Fibroblast of upper back skin (primary cell): Measurements from ENCODE around the gene KRTAP10-4.
"Not testable (repeated sequence)": the region's sequence is repeated elsewhere in the genome, so short reads cannot be mapped to it uniquely, and the experiment has no call there.

Experiments
- DNase-seq: peaks from one replicate; pipeline ENCODE4 v3.0.0-alpha.2; 2013

Gene KRTAP10-4

DNA sequence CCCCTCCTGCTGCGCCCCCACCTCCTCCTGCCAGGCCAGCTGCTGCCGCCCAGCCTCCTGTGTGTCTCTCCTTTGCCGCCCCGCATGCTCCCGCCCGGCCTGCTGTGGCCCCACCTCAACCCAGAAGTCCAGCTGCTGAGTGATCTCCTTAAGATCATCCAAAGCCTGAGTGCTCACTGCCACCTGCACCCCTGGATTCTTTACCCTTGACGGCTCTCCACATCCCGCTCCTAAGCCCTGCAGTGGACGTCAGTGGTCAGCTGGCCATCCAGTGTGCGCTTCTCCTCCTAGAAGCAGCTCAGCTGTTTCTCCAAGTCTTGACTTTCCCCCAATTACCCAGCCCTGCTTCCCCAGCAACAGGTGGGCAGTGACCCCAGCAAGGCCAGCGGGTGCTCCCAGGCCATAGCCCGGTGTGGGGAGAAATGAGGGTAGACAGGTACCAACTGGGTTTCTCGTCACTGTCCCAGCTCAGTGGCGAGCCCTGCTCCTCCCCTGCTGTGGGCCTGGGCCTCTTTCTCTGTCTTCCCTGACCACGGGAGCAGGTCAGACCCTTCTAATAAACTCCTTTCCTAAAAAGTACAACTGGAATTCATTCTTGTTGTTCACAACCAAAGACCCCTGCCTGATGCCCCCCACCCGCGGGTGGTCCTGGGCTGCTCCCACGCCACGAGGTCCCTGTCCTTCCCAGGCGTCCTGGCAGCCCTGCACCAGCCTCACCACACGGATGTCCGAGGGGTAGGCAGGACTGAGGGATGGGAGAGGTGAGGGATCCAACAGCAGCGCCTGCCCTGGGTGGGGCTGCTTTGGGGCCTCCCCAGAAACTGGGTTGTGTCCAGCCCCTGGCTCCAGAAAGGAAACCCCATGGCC is 28.3 kb downstream of the KRTAP10-4 start:
- no peak for DNase-seq

DNA sequence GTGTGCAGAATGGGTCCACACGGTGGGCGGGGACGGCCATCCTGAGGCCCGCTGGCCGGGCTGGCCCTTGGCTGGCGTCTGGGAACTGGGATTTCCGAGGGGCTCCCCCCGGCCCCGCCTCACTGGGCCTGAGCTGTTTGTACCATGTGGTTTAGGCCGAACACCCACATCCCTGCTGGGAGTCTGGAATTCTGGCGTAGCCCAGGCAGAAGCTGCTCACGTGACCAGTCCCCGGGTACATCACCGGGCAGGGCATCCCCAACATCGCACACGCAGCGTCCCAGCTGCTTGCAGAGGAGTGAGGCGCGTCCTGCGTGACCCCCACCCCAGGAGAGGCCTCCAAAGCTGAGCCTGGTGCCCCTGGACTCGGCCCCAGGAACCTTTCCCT is 28.9 kb downstream of the KRTAP10-4 start:
- DNase-seq: no peak

DNA sequence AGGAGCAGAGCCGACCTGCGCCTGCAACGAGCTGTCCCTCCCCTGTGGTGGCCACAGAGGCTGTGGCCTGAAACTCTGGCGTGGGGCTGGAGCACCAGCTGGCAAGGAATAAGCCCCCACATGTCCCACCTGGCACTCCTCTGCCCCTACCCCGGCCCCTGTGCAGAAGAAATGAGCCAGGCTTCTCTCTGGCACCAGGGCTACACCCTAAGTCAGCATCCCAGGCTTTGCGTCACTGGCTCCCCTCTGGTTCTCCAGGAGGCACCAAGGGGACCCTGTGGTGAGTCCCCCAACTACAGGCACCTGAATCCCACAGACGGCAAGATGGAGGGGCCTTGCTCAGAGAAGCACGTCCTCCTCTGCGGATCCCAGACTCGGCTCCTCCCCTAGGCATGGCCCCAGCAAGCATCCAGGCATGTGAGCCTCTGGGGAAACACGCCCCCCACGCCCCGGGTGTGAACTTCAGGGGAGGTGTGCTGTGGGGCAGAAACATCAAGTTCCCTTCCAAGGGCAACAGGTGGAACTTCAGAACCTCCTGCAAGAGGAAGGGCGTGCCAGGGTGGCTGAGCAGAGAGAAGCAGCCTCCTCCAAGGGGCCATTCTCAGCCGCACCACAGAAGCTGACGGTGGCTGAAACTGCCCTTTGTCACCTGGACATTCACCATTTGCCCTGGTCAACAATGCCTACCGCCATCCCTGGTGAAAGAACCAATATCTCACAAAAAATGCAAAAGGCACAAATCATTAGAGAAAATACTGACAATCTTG is 29.8 kb downstream of the KRTAP10-4 start:
- no peak for DNase-seq

DNA sequence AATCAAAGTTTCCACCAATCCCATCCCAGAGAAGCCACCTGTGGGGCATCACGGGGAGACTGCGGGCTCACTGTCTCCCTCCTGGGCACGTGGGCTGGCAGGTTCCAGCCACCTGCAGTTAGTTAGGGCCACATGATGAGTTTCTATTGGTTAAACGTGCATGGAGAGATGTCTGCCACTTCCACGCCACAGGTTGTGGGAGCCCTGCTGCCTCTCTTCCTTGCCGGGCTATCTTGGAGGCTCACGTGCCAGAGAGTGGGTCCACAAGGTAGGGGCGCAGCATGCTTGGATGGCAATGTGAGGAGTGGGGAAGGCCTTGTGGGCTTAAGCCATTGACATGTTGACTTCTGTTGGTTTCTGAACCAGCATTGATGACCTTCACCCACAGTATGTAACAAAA is 30.4 kb downstream of the KRTAP10-4 start:
- no peak for DNase-seq

DNA sequence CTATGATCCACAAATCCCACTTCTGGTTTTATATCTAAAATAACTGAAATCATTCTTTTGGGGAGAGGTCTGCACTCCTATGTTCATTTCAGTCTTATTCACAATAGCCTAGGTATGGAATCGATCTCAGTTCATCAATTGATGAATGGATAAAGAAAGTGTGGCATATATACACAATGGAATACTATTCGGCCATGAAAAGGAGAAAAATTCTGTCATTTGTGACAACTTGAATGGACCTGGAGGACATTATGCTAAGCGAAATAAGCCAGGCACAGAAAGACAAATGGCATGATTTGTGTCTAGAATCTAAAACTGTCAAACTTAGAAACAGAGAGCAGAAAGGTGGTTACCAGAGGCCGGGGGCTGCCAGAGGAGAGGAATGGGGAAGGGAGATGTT is 33.0 kb downstream of the KRTAP10-4 start:
- DNase-seq: no peak

DNA sequence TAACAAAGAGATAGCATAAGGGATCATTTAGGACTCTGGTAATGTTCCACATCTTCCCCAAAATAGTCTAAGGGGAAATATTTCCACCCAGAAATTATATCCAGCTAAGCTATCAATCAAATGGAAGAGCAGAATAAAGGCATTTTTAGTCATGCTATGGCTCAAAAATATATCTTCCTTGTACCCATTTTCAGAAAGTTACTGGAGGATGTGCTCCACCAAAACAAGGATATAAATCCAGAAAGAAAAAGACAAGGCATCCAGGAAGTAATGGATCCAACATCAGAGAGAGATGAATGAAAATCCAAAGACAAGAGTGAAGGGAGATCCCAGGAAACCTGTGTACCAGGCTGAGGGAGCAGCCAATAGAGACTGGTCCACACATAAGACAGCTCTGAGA is 35.7 kb downstream of the KRTAP10-4 start:
- DNase-seq: no peak

DNA sequence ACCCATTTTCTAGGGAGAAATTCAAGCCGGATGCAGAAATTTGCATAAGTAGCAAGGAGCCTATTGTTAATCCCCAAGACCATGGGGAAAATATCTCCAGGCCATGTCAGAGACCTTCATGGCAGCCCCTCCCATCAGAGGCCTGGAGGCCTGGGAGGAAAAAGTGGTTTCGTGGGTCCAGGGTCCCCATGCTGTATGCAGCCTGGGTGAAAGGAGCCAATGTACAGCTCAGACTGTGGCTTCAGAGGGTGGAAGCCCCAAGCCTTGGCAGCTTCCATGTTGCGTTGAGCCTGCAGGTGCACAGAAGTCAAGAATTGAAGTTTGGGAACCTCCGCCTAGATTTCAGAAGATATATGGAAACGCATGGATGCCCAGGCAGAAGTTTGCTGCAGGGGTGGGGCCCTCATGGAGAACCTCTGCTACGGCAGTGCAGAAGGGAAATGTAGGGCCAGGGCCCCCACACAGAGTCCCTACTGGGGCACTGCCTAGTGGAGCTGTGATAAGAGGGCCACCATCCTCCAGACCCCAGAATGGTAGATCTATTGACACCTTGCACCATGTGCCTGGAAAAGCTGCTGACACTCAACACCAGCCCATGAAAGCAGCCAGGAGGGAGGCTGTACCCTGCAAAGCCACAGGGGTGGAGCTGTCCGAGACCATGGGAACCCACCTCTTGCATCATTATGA is 36.8 kb downstream of the KRTAP10-4 start:
- DNase-seq: not testable (repeated sequence)

DNA sequence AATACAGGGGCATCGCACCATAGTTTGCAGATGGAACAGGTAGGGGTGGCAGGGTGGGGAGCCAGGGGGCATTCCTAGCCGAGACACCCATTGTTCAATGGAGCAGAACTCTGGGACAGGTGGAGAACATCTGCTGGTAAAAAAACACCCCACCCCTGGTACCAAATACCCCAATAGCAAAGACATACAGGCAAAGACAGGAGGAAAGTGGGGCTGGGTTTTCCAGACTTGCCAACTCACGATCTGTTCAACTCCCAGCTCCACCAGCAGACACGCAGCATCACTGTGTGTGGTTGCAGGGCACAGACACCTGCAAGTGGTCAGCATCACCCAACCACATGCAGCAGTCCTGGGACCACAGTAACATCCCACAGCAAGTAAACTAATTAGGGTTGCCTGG is 38.0 kb downstream of the KRTAP10-4 start:
- no peak for DNase-seq

DNA sequence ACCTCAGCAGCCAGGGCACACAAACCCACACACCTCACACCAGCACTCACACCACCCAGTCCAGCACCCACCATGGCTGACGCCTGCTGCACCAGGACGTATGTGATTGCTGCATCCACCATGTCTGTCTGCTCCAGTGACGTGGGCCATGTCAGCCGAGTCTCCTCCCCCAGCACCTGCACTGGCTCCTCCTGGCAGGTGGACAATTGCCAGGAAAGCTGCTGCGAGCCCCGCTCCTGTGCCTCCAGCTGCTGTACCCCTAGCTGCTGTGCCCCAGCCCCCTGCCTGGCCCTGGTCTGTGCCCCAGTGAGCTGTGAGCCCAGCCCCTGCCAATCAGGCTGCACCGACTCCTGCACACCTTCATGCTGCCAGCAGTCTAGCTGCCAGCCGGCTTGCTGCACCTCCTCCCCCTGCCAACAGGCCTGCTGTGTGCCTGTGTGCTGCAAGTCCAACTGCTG is 38.5 kb downstream of the KRTAP10-4 start, which contains the start of gene KRTAP10-8:
Gene KRTAP10-8, plus strand, starts transcription at position 51 of the 458 bp plus-strand sequence. Its CDS starts 22 bp downstream, at position 73.
- DNase-seq: no peak

DNA sequence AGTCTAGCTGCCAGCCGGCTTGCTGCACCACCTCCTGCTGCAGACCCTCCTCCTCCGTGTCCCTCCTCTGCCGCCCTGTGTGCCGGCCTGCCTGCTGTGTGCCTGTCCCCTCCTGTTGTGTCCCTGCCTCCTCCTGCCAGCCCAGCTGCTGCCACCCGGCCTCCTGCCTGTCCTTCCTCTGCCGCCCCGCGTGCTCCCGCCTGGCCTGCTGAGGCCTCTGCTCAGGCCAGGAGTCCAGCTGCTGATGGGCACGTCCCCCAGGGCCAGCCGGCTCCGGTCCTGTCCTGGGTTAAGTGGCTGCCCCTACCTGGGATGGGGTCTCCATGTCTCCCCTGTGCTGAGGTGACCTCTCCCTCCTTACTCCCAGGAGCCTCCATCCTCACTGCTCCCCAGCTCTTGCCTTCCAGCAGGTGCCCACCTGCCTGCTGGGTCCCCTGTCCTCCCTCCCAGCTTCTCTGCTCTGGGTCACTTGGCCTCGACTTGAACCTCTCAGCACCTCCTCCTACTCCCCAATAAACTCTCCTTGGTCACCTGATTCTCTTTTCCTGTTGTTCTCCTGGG is 39.2 kb downstream of the KRTAP10-4 start:
- no peak for DNase-seq

DNA sequence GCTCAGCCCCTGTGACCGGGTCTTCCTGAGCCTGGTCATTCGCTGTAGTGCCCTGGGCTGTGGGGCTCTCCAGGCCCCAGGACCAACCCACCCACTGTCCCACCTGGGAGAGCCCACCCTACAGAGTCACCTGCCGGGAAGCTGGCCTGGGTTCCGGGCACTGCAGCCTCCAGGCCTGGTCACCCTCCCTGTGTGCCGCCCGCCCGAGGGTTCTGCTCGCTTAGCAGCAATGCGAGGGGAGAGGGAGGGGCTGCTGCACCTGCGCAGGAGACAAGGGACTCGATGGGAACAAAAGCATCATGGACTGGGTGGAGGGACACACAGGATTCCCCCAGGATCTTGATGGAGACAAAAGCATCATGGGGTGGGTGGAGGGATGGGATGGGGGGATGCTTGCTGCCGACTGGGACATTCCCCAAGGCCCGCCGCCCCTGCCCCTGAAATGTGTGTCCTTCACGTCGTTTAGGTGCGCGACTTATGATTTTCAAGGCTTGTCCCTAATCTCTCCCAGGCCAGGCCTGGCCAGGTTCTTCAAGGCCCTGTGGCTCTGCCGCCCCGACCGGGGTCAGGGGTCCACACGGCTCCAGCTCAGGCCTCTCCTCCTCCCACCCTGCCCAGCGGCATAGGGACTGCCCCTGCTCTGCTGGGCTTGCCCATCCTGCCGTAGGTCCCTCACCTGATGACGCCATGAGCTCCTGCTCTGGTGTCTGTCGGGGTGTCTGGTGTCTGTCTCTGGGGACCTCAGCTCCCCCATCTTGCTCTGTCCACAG is 40.0 kb downstream of the KRTAP10-4 start:
- DNase-seq: no peak

DNA sequence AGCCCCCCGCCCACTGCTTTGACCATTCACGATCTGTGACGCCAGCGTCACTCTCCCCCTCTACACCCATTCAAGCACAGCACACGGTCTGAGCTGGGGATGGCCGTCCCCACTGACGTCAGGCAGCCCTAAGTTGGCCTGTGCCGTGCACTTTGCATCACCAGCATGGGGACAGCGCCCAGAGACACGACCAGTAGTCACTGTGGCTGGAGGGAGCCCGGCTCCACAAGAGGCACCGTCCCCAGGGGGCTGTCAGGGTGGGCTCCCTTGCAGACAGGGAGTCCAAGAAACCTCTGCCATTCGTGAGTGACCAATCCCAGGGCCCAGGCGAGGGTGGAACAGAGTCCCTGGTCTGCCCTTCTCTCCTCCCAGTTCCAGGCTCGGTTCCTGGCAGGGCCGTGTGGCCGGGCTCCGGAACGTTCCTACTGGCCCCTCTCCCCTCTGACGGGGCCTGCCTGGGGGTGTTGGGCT is 40.7 kb downstream of the KRTAP10-4 start:
- DNase-seq: no peak

DNA sequence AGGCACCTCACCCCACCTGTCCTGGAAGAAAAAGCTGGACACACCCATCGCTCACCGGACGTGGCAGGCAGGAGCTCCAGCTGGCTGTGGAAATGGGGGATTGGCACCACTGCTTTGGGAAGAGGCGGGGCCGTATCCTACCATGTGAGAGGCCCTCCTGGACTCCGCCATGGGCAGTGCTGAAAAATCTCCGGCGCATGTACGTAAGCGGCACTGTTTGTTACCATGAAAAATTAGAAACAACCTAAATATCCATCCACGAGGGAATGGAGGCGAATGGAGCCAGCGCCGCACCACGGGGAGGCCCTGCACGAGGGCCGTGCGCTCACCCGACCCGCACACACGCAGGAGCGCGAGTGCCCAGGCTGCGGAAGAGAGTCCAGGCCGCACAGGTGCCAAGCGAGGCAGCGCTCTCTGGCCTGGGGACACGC is 41.4 kb downstream of the KRTAP10-4 start:
- no peak for DNase-seq

DNA sequence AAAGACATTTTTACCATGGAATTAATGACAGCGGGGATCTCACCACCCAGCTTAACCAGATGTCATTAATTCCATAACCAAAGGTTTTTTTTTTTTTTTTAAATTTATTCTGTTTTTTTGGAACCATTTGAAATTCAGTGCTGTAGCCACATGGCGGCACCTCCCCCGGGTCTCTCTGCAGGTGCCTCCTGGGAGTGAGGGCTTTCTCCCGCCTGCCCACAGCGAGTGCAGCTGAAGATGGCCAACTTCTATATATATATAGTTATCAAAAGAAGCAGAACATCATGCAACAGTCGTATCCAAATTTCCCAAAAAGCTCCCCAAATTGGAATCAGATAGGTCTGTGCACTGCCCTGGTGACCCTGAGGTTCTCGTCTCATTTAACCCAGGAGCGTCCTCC is 41.9 kb downstream of the KRTAP10-4 start:
- no peak for DNase-seq

DNA sequence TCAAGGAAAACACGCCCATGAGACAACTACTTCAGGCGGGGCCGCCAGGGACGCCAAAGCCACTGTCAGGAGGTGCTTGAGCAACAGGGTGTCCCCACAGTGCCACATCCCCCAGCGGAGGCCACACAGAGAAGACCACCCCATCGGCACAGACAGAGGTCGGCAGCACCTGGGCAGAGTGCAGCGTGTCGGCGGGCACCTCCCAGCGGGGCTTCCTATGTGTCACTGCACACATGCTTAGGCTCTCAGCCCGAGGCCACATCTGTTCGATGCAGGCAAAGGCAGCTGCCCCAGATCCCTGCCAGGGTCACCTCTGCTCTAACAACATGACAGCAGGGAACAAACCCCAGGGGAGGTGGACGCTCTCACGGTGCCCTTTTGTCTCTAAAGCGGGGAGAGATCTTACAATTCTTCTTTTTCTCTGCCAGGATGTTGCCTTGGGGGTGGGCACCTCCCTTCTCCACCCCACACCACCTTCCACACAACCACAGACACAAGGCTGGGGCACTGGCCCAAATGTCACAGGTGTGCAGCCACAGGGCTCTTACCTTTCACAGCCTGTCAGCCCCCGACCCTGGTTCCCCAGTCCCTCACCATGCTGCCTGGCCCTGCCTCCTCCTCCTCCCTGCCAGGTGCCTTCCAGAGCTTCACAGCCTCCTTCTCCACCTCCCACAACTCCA is 42.5 kb downstream of the KRTAP10-4 start:
- no peak for DNase-seq

DNA sequence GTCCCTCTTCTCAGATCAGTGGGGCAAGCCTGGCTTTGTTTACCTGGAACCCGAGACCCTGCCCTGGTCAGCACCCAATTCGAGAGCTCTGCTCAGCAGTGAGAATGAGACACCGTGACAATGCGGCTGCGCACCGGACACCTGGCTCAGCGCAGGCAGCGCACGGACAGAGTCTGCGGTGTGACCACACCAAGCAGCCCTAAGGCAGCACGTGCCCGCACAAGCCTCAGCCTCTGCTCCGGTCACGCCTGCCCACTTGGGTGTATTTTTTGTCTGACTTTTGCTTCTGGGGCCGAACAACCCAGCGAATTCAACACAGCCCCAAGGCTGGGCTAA is 43.0 kb downstream of the KRTAP10-4 start:
- no peak for DNase-seq

DNA sequence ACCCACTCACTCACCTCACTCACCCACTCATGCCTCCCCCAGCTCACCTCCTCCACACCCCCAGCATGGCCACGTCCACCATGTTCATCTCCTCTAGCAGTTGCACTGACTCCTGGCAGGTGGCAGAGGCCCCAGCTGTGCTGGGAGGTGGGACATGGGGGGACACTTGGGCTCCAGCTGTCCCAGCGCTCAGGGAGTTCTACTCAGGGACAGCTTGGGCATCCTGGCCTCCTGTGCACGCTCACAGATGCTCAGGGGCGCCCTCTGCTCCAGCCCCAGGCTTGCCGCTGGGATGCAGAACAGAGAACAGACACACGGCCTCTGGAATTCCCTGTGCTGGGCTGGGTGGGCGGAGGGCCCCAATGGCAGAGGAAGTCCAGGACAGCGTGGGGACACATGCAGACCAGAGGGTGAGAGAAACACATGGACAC is 43.6 kb downstream of the KRTAP10-4 start:
- DNase-seq: no peak

DNA sequence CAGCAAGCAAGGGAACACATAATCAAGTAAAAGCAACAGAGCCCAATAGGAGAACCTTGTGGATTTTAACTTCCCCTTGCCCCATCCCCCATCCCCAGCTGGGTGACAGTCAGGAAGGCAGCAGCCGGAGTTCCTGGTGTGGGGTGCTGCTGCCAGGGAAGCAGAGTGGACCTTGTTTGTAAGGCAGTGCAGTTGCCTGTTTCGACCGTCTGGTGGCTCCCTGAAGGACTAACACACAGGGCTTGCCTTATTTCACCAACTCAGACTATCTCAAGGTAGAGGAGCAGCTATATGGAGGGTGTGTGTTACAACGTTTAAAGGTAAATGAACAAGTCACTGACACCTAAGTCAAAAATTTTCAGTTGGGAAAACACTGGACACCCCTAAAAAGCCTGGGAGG is 45.0 kb downstream of the KRTAP10-4 start:
- no peak for DNase-seq

DNA sequence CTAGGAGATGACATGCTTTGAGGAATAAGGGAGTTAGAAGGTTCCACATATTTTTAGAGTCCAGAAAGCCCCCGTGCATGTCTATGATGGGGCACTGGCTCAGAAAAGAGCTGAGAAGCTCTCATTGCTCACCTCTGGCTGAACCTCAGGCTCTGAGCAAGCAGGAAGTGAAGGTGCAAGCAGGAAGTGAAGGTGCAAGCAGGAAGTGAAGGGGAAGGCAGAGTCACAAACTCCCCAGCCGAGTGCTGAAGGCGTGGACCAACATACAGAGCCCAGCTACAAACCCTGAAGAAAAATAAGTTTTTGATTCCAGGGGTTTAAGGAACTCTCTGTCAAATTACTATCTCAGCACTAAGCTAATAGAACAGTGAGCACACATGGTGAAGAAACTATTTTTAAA is 45.4 kb downstream of the KRTAP10-4 start:
- no peak for DNase-seq

DNA sequence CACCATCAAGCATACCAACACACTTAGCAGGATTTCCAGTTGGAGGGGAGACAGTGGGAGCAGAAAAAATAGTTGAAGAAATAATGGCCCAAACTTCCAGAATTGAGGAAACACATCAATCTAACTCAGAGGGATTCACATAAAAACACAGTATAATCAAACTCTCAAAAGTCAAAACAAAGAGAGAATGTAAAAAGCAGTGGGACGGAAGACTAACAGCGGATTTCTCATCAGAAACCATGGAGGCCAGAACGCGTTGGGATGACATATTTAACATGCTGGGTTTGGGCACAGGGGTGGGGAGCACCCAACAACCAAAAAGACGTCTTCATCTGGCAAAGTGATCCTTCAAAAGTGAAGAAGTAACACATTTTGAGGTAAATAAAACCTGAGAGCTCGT is 46.4 kb downstream of the KRTAP10-4 start:
- DNase-seq: no peak

DNA sequence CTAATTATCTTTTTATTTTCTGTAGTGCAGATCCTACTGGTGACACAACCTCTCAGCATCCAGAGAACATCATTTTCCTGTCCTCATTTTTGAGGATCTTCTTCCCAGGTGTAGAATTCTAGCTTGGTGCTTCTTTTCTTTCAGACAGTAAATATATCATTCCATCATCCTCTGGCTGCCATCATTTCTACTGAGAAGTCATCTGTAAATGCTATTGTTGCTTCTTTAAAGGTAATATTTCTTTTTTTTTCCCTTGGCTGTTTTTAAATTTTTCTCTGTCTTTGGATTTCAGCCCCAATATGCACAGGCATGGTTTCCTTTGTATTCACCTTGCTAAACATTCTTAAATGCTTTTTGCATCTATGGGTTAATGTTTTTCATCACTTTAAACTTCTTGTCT is 50.0 kb downstream of the KRTAP10-4 start:
- DNase-seq: no peak
